Activated CD8-positive, alpha-beta T cell treated with anti-CD3 and anti-CD28 coated beads for 36 hours (primary cell): ENCODE data around the gene COBLL1. TPM values are rescaled to one million over a fixed set of nuclear protein-coding genes. Genes with fewer than 3 reads are reported as not detected.

Experiments
- ATAC-seq: fragments of 200-7000 bp; cut with Tn5 transposase; one replicate; pipeline ENCODE4 v1.10.0; 2021; ENCODE audit warnings: mild to moderate bottlenecking, moderate library complexity
- CTCF ChIA-PET: fragments of 350-600 bp; sonication (Branson Sonifier 250); formaldehyde crosslinking; loops from one replicate; lab custom pipeline; 2021; ENCODE audit warnings: antibody characterized with exemption; lab: Charles Lee
- POLR2A ChIA-PET: fragments of 350-600 bp; sonication (Branson Sonifier 250); formaldehyde crosslinking; loops from one replicate; lab custom pipeline; 2021; ENCODE audit warnings: antibody characterized with exemption; lab: Charles Lee
- DNase-seq: peaks from one replicate; pipeline ENCODE4 v3.0.0-alpha.2; 2020
- H3K27ac Mint-ChIP-seq: one replicate; pipeline ENCODE4 v1.8.0; 2021; ENCODE audit warnings: mild to moderate bottlenecking, mixed read lengths
- H3K27me3 Mint-ChIP-seq: one replicate; pipeline ENCODE4 v1.8.0; 2021; ENCODE audit warnings: mixed read lengths
- H3K36me3 Mint-ChIP-seq: one replicate; pipeline ENCODE4 v1.8.0; 2021; ENCODE audit warnings: low read depth, mixed read lengths
- H3K4me1 Mint-ChIP-seq: one replicate; pipeline ENCODE4 v1.8.0; 2021; ENCODE audit warnings: low read depth, mixed read lengths
- H3K4me3 Mint-ChIP-seq: one replicate; pipeline ENCODE4 v1.8.0; 2021; ENCODE audit warnings: mild to moderate bottlenecking, moderate library complexity, mixed read lengths
- H3K9me3 Mint-ChIP-seq: one replicate; pipeline ENCODE4 v1.8.0; 2021; ENCODE audit warnings: mixed read lengths
- CTCF ChIP-seq: fragments of 200-600 bp; IDR thresholded peaks from one replicate; pipeline ENCODE4 v1.8.0; 2022; ENCODE audit warnings: antibody characterized with exemption, mild to moderate bottlenecking
- intact Hi-C: fragments of 100-400 bp; cut with micrococcal nuclease; formaldehyde crosslinking; loops from one replicate; pipeline ENCODE4 v1.10.0; 2022
- total RNA-seq, 2 experiments: library from RNA; stranded (reverse); gene quantifications; one replicate each; pipeline ENCODE4 v1.2.3, GENCODE V29; 2021

The COBLL1 gene
- total RNA-seq, 2 experiments from 2014 or later = 0.36 to 0.68 TPM

- ATAC-seq = no peak
- Mint-ChIP-seq H3K27me3 (peaks cover 1% of the 10 kb centered on the region), H3K4me1 (no peaks in the 10 kb centered on the region), H3K9me3 (no peaks in the 10 kb centered on the region), H3K36me3 (no peaks in the 10 kb centered on the region), H3K4me3 (no peak overlapping the region), H3K27ac (no peak overlapping the region)
- POLR2A ChIA-PET = no interaction called here
- intact Hi-C loops = loop anchor here (5.0 to 10.0 kb wide), 2 partner anchors 179 to 257 kb away; no protein-coding TSS in a partner anchor
- no peak for TF ChIP-seq CTCF
- CTCF ChIA-PET = interaction anchor here (1.2 to 1.6 kb wide), 2 partner anchors 19 to 281 kb away, joined by 3 to 5 read pairs; no protein-coding TSS in a partner anchor
- DNase-seq = no peak
Observed at GRCh38 chr2:164735309-164735919, 106.2 kb downstream of the COBLL1 start.

- POLR2A ChIA-PET = no interaction called here
- Mint-ChIP-seq H3K36me3 (no peaks in the 10 kb centered on the region), H3K4me1 (no peaks in the 10 kb centered on the region), H3K27ac (no peak overlapping the region), H3K4me3 (no peak overlapping the region), H3K27me3 (peaks cover 1% of the 10 kb centered on the region), H3K9me3 (no peaks in the 10 kb centered on the region)
- intact Hi-C loops = loop anchor here (10.0 kb wide), 1 partner anchor 181 kb away; no protein-coding TSS in a partner anchor
- ATAC-seq (no peak), DNase-seq (no peak)
- no peak for TF ChIP-seq CTCF
- CTCF ChIA-PET = no interaction called here
Observed at GRCh38 chr2:164734196-164734595, 107.4 kb downstream of the COBLL1 start.

GRCh38 chr2:164725542-164725941 lies 116.1 kb downstream of the COBLL1 start:
- no peaks in the 10 kb centered on the region for H3K27me3 Mint-ChIP-seq
- H3K27ac Mint-ChIP-seq = no peak overlapping the region
- H3K9me3 Mint-ChIP-seq = no peaks in the 10 kb centered on the region
- TF ChIP-seq CTCF = no peak
- no peaks in the 10 kb centered on the region for H3K4me1 Mint-ChIP-seq
- ChIA-PET POLR2A (no interaction called here), CTCF (no interaction called here)
- intact Hi-C loops = no loop called here
- no peaks in the 10 kb centered on the region for H3K36me3 Mint-ChIP-seq
- H3K4me3 Mint-ChIP-seq = no peak overlapping the region
- DNase-seq (no peak), ATAC-seq (no peak)

- H3K27me3 Mint-ChIP-seq = no peaks in the 10 kb centered on the region
- H3K4me3 Mint-ChIP-seq = no peak overlapping the region
- ChIA-PET POLR2A (no interaction called here), CTCF (no interaction called here)
- H3K4me1 Mint-ChIP-seq = no peaks in the 10 kb centered on the region
- ATAC-seq (no peak), DNase-seq (no peak)
- H3K36me3 Mint-ChIP-seq = no peaks in the 10 kb centered on the region
- H3K27ac Mint-ChIP-seq = no peak overlapping the region
- TF ChIP-seq CTCF = no peak
- intact Hi-C loops = no loop called here
- H3K9me3 Mint-ChIP-seq = no peaks in the 10 kb centered on the region
Observed at GRCh38 chr2:164722616-164723338, 118.8 kb downstream of the COBLL1 start.

GRCh38 chr2:164721430-164721829 lies 120.2 kb downstream of the COBLL1 start:
- no peak for TF ChIP-seq CTCF
- CTCF ChIA-PET = no interaction called here
- H3K36me3 Mint-ChIP-seq = no peaks in the 10 kb centered on the region

More at GRCh38 chr2:164721430-164721829, 120.2 kb downstream of the COBLL1 start:
- Mint-ChIP-seq H3K9me3 (no peaks in the 10 kb centered on the region), H3K27ac (no peak overlapping the region), H3K4me3 (no peak overlapping the region), H3K4me1 (no peaks in the 10 kb centered on the region), H3K27me3 (no peaks in the 10 kb centered on the region)
- no peak for DNase-seq
- ATAC-seq = no peak
- intact Hi-C loops = no loop called here
- POLR2A ChIA-PET = no interaction called here
